Pancreas (tissue), 10 donors: Measurements from ENCODE around the gene PITPNM2. TPM values are rescaled to one million over a fixed set of nuclear protein-coding genes. Genes with fewer than 3 reads are reported as not detected.

Source experiments
- ATAC-seq, 4 donors: fragments of 200-7000 bp; cut with Tn5 transposase; one replicate each; pipeline versions ENCODE4 v1.8.0 to v1.9.1; 2020; ENCODE audit warnings: mild to moderate bottlenecking in 4 of 4, moderate library complexity in 4 of 4
- DNase-seq, 6 donors: peaks; one replicate each; pipeline ENCODE4 v3.0.0-alpha.2; 2020
- FAIRE-seq: peaks from 2 replicates; lab custom pipeline; 2012; peaks lifted over from hg19 to GRCh38; lab: Jason Lieb, UNC
- H3K27ac ChIP-seq, 4 donors: fragments of 200-600 bp; sonication (generic); 1 replicate in 3 of 4; 2 replicates in 1 of 4; pipeline versions ENCODE4 v1.5.0 to v1.8.0; 2020
- H3K27me3 ChIP-seq, 4 donors: fragments of 200-600 bp; one replicate each; pipeline ENCODE4 v1.8.0; 2021
- H3K36me3 ChIP-seq, 3 donors: fragments of 200-600 bp; sonication (generic) in 1 of 3; one replicate each; pipeline versions ENCODE4 v1.5.0 to v1.8.0; 2020 to 2021
- H3K4me1 ChIP-seq, 3 donors: fragments of 200-600 bp; one replicate each; pipeline ENCODE4 v1.8.0; 2021
- H3K4me3 ChIP-seq, 4 donors: fragments of 200-600 bp; sonication (generic) in 2 of 4; one replicate each; pipeline versions ENCODE4 v1.5.0 to v1.8.0; 2020 to 2021
- H3K9me3 ChIP-seq, 4 donors: fragments of 200-600 bp; one replicate each; pipeline ENCODE4 v1.8.0; 2021
- WGBS, 2 donors: extraction: QIAGEN DNeasy Blood & Tissue Kit; methylation state at CpG; one replicate each; pipeline ENCODE4 v1.1.7; 2013; 5-methylcytosine and 5-hydroxymethylcytosine counted together
- intact Hi-C, 3 donors: fragments of 100-400 bp; cut with DNase I; formaldehyde crosslinking; loops; one replicate each; pipeline versions ENCODE4 v1.11.1 to v1.14.2; 2022
- polyA plus RNA-seq, 2 donors: library from polyadenylated mRNA; stranded (reverse); fragments of 200-250 nt; gene quantifications; one replicate each; pipeline ENCODE4 v1.2.3, GENCODE V29; 2013
- total RNA-seq, 6 donors: library from RNA; stranded (reverse); fragmentation: NEBNext Ultra II Directional in 4 of 6; extraction: Animal tissue kit (Norgen Biotek cat#: 25700) in 4 of 6; gene quantifications; one replicate each; pipeline versions ENCODE4 v1.2.1 to v1.2.4, GENCODE V29; 2021 to 2023
- TF ChIP-seq, protein P1 (sequence below), 4 donors: fragments of 200-600 bp; sonication (generic) in 3 of 4; IDR thresholded peaks; one replicate each; pipeline versions ENCODE4 v1.5.0 to v1.8.0; 2021; ENCODE audit warnings: antibody characterized with exemption in 4 of 4
- donor health status: healthy with polysubstance abuse.
- donor health status: DM: no; HTN: no; CAD: no; lungs with moderate emphysema.
- donor health status: DM: no; HTN: no; CAD: no.
- donor health status: control.
- donor health status: control.
- donor health status: Bipolar disorder and iron deficiency.
- donor health status: DM: yes; HTN: yes; CAD: no.
- donor health status: DM: no; HTN: no; CAD: no.
- donor health status: DM: no; HTN: no; CAD: no.
- donor health status: DM: yes; HTN: yes; CAD: no.

Gene PITPNM2
- total and polyA plus RNA-seq, 8 donors, result 4.4 to 13.2 (median 6.4) TPM

DNA sequence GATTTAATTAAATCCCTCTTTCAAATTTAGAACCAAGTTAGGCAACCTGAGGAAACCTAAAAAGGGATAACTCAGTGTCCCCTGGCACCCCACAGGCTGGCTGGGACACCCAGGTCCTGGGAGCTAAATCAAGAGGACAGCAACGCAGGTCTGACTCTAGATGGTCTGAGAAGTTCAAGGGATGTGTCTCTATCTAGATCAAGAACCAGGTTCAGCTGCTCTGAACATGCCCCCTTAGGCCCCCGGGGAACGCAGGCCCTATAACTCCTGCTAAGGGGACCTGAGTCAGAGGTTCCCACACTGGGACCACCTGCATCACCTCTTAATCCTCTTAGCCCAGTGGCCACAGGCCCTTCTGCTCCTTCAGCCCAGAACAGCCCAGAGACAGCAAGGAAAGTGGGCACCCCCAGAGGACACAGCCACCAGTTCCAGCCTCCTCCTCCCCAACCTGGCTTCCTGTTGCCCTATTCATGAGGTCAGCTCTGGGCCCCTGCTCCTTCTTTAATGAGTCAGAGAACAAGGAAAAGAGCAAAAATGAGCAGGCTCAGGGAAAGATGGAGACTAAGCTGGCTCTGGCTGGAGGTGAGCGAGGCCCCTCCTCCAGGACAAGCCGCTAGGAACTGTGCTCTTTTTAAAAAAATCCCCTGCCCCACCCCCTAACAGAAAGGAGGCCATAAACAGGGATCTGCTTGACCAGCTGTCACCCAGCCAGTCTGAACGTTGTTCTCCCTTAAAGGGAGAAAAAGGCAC, 10.8 kb downstream of the PITPNM2 start:
- peak in 3 of 4 donors; percentile 27 to 51 (median 39) for ATAC-seq
- H3K4me1 ChIP-seq, result peaks cover 9 to 36% (median 15%) of the 10 kb centered on the region in 3 donors

DNA sequence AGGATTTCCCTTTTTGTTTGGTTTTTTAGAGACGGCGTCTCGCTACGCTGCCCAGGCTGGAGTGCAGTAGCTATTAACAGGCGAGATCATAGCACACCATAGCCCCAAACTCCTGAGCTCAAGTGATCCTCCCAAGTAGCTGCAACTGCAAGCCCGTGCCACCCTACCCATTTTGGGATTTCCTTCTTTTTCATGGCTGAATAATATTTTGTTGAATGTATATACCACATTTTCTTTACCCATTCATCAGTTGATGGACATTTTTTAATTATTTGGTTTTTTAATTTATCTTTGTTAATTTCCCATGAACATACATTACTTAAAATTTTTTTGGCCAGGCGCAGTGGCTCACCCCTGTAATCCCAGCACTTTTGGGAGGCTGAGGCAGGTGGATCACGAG, 15.2 kb downstream of the PITPNM2 start:
- H3K27ac ChIP-seq, result no peak overlapping the region

More for the DNA sequence above, 10.8 kb downstream of the PITPNM2 start:
- WGBS, 2 donors, result 71 to 75% methylated on average over 6 of the region's 6 CpGs
- H3K4me3 ChIP-seq, result no peak overlapping the region
- H3K36me3 ChIP-seq, result no peaks in the 10 kb centered on the region
- no peaks in the 10 kb centered on the region for H3K9me3 ChIP-seq
- no peak for FAIRE-seq
- peak overlapping the region in 2 of 4 donors; percentile 56 to 82 for H3K27ac ChIP-seq
- TF ChIP-seq, protein P1, sequence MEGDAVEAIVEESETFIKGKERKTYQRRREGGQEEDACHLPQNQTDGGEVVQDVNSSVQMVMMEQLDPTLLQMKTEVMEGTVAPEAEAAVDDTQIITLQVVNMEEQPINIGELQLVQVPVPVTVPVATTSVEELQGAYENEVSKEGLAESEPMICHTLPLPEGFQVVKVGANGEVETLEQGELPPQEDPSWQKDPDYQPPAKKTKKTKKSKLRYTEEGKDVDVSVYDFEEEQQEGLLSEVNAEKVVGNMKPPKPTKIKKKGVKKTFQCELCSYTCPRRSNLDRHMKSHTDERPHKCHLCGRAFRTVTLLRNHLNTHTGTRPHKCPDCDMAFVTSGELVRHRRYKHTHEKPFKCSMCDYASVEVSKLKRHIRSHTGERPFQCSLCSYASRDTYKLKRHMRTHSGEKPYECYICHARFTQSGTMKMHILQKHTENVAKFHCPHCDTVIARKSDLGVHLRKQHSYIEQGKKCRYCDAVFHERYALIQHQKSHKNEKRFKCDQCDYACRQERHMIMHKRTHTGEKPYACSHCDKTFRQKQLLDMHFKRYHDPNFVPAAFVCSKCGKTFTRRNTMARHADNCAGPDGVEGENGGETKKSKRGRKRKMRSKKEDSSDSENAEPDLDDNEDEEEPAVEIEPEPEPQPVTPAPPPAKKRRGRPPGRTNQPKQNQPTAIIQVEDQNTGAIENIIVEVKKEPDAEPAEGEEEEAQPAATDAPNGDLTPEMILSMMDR (IDR thresholded peaks at IDR 0.05), result no peak
- intact Hi-C loops, result no loop called here
- peak in 2 of 6 donors; percentile 21 to 39 for DNase-seq
- H3K27me3 ChIP-seq, result no peaks in the 10 kb centered on the region

DNA sequence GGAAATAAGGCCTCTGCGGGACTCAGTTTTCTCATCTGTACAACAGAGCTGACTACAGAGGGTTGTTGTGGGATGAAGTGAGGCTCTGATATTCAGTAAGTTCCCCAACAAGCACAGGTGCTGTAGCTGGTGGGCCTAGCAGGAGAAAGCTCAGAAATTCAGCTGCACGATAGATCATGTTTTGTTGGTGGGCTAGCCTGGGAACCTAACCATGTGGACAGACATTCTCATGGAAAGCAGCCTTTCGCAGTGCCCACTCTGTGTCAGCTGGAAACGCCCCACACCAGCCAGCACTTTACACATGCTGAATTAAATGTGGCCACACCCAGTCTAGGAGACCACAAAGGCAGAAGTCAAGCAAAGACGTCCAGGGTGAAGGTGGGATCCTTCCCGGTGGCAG, 16.1 kb downstream of the PITPNM2 start:
- 95 to 96% methylated on average over 6 of the region's 6 CpGs for WGBS, 2 donors
- no peaks in the 10 kb centered on the region for H3K27me3 ChIP-seq
- ATAC-seq, result no peak
- intact Hi-C loops, result no loop called here
- no peak overlapping the region for H3K27ac ChIP-seq
- TF ChIP-seq, protein P1 (IDR thresholded peaks at IDR 0.05), result no peak
- no peak for DNase-seq
- no peaks in the 10 kb centered on the region for H3K36me3 ChIP-seq
- H3K4me3 ChIP-seq, result no peak overlapping the region
- no peaks in the 10 kb centered on the region for H3K9me3 ChIP-seq
- peaks cover 0 to under 1% (median 0%) of the 10 kb centered on the region in 3 donors for H3K4me1 ChIP-seq
- FAIRE-seq, result no peak

More for the DNA sequence above, 15.2 kb downstream of the PITPNM2 start:
- no peak overlapping the region for H3K4me3 ChIP-seq
- H3K36me3 ChIP-seq, result no peaks in the 10 kb centered on the region
- peaks cover 0 to 9% (median 0%) of the 10 kb centered on the region in 3 donors for H3K4me1 ChIP-seq
- WGBS, 2 donors, result 73% methylated on average over 8 of the region's 8 CpGs
- DNase-seq, result no peak
- H3K27me3 ChIP-seq, result no peaks in the 10 kb centered on the region
- H3K9me3 ChIP-seq, result no peaks in the 10 kb centered on the region
- TF ChIP-seq, protein P1 (IDR thresholded peaks at IDR 0.05), result no peak
- FAIRE-seq, result no peak
- no peak for ATAC-seq
- intact Hi-C loops, result no loop called here

DNA sequence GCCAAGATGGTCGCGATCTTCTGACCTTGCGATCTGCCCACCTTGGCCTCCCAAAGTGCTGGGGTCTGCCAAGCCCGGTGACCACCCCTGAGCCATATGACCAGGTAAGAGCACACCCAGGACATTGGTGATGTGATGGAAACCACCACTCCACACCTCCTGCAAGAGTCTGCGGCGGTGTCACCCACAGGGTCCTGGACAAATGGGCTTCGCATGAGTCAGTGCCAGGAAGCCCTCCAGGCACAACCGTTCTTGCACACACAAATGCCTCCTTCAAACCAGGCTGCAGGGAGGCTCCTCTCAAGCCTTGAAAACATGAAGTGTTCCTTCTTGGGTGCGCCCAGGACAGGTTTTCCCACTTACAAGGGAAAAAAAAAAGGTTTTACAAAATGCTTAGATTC, 16.6 kb downstream of the PITPNM2 start:
- H3K9me3 ChIP-seq, result no peaks in the 10 kb centered on the region
- intact Hi-C loops, result no loop called here
- no peak overlapping the region for H3K27ac ChIP-seq
- no peak for ATAC-seq
- WGBS, 2 donors, result 95 to 97% methylated on average over 9 of the region's 9 CpGs
- DNase-seq, result no peak
- TF ChIP-seq, protein P1 (IDR thresholded peaks at IDR 0.05), result no peak
- FAIRE-seq, result no peak
- H3K27me3 ChIP-seq, result no peaks in the 10 kb centered on the region
- H3K36me3 ChIP-seq, result no peaks in the 10 kb centered on the region
- no peaks in the 10 kb centered on the region for H3K4me1 ChIP-seq
- H3K4me3 ChIP-seq, result no peak overlapping the region

DNA sequence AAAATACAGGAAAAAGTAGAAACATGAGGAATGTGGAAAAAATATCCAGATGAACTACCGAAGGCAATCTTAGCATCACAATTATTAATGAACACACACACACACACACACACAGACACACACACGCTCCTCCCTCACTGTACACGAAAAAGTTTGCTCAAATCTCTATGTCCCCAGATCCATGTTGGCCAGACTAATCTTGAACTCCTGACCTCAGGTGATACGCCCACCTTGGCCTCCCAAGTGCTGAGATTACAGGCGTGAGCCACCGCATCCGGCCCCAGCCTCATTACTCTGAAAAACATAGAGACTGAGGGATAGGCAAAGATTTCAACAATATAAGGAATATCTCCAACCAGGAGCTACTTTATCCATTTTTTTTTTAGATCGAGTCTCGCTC, 17.2 kb downstream of the PITPNM2 start:
- TF ChIP-seq, protein P1 (IDR thresholded peaks at IDR 0.05), result no peak
- H3K4me3 ChIP-seq, result no peak overlapping the region
- no peaks in the 10 kb centered on the region for H3K27me3 ChIP-seq
- no peaks in the 10 kb centered on the region for H3K4me1 ChIP-seq
- H3K27ac ChIP-seq, result no peak overlapping the region
- FAIRE-seq (no peak), DNase-seq (no peak), ATAC-seq (no peak)
- 86 to 88% methylated on average over 9 of the region's 9 CpGs for WGBS, 2 donors
- no peaks in the 10 kb centered on the region for H3K9me3 ChIP-seq
- intact Hi-C loops, result no loop called here
- H3K36me3 ChIP-seq, result no peaks in the 10 kb centered on the region
